Activated CD8-positive, alpha-beta memory T cell treated with anti-CD3 and anti-CD28 coated beads for 24 hours (primary cell): ENCODE measurements around the gene SMARCA5.
"Not testable (repeated sequence)": the region's sequence is repeated elsewhere in the genome, so short reads cannot be mapped to it uniquely, and the experiment has no call there.

Experiments used
- DNase-seq: peaks from one replicate; pipeline ENCODE4 v3.0.0-alpha.2; 2020

The SMARCA5 gene

DNA sequence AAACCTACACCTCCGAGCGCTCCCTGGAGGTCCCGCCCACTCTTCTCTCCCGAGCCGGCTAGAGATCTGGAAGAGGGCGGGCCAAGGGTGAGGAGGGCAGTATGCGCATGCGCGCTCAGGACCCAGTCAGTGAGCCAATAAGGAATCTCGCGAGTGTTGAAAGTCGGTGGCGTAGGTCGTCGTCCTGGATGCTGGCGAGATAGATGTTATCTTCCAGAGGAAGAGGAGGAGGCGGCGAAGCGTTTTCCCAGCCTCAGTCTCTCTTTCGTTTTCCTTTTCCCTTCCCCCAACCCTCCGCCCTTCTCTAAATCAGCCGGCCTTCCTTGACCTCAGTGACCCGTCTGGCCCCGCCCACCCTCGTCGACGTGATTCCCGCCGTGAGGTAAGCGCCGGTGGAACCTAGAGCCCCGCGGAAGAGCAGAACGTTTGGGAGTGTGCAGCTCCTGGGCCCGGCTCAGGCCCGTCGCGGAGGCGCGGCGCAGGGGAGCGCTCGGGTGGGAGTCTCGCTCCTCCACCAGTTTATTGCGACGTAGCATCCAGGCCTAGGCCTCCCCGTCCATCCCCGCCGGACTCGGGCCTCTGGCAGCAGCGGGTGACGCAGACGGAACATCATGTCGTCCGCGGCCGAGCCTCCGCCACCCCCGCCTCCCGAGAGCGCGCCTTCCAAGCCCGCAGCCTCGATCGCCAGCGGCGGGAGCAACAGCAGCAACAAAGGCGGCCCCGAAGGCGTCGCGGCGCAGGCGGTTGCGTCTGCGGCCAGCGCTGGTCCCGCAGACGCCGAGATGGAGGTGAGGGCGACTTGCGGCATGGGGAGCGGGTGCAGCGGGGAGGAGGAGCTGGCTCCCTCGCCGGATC lies at the start of gene SMARCA5:
Gene SMARCA5, plus strand, starts transcription at position 389 of the 855 bp plus-strand sequence. Its CDS starts 223 bp downstream, at position 612.
- DNase-seq, result peak; percentile 99

DNA sequence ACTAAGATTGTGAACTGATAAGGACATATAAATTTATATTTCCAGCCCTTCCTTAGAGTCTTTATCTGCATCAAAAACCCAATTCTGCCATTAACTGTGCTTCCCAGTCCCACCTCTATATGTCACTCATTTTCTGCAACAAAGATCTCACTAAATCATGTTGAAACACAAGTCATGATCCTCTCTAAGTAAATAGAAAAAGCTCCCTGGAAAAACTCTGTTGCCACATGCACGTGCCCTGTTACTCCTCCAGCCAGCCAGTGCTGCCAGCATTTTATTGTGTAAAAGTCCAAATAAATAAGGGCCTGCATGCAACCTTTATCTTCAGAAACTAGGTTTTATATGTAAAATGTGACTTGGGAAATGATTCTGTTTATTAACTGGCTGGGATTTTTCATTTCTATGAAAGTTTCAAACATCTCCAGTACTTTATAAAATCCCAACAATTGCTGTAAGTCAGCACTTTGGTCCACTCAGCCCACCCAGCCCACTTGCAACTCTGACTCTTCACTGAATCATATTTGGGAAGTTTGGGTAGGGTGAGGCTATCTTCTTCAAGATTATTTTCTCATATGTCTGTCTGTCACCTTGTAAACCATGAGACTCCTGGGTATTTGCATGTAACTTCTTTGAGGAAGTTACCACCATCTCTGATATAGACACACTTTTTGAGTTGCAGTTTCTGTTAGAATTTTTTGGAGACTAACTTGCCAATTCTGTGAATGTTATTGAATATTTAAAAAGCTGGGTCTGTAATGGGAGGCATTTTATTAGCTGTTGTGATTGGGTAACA lies 40.0 kb upstream of the SMARCA5 start:
- no peak for DNase-seq

DNA sequence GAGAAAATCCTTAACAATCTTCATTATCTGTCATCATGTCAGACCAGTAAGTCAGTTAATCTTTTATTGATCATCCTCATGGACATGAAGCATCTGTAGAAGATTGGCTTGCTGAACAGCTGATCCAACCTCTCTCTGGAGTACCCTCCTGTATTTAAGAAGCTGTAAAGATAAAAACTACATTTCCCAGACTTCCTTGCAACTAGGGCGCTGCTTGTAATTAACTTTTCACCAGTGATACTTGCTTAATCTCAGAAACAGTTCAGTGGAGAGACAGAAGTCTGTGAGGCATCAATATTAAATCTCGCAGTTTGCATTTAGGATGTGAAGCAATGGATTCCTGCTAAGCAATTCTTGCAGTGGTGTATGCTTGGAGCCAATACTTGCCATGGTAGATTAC lies 36.0 kb upstream of the SMARCA5 start:
- no peak for DNase-seq

DNA sequence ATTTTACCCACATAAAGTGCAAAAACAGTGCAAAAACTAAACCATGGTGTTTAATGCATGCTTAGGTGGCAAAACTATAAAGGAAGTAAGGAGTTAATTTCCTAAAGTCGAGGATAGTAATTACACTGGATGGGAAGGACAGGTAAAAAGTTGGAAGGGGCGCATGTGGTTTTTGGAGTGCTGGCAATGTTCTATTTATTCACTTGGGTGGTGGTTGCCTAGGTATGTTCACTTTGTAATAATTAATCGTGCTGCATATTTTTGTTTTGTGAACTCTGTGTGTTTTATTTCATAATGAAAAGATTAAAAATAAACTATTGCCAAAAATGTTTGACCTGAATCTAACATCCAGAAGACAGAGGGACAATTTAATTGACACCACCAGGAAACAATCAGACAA lies 32.1 kb upstream of the SMARCA5 start:
- no peak for DNase-seq

DNA sequence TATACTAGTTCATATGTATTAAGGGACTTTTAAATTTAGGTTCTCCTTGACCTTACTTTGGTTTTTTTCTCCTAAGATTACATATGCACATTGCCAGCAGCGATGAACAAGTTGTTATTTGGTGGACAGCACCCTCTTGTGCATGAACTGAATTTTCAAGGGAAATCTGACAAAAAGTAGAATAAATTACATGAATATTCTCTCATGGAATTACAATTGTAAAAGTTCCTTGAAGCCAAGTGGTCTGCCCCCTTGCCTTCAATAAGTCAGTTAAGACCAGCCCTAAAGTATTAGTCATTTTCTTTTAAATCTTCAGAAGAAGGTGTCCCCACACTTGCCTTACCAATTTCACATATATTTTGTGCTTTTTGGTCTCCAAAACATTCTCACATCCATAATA lies 30.7 kb upstream of the SMARCA5 start:
- DNase-seq, result no peak

GRCh38 chr4:143486314-143486713 lies 27.2 kb upstream of the SMARCA5 start:
- no peak for DNase-seq

- no peak for DNase-seq
Measured at GRCh38 chr4:143488687-143489086, 24.8 kb upstream of the SMARCA5 start.

- no peak for DNase-seq
Measured at GRCh38 chr4:143489106-143489505, 24.4 kb upstream of the SMARCA5 start.

- no peak for DNase-seq
Measured at GRCh38 chr4:143498021-143498420, 15.5 kb upstream of the SMARCA5 start.

- no peak for DNase-seq
Measured at GRCh38 chr4:143502231-143502630, 11.3 kb upstream of the SMARCA5 start.

- no peak for DNase-seq
Measured at GRCh38 chr4:143506031-143506430, 7.5 kb upstream of the SMARCA5 start.

DNA sequence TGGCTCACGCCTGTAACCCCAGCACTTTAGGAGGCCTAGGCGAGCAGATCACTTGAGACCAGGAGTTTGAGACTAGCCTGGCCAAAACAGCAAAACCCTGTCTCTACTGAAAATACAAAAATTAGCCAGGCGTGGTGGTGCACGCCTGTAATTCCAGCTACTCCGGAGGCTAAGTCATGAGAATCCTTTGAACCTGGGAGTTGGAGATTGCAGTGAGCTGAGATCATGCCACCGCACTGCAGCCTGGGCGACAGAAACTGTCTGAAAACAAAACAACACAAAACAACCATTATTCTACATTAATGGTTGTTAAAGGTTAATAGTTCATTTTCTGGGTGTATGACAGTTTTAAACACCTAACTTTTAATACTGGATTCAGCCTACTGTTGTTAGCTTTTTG lies 1.6 kb upstream of the SMARCA5 start:
- no peak for DNase-seq

DNA sequence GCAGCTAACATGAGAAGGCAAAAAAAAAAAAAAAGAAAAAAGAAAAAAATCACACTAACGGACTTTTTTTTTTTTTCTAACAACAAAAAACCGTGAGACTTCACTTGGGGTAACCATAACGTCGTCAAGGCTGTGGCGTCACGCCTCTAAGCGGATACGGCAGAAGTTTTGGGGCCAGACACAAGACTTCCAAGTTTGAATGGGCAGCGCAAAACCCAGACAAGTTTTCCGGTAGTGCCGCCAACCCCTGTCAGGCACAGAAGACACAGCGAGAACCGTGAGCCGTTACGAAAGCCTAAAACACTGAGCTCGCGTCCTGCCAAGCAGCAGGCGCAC lies 556 bp upstream of the SMARCA5 start:
- no peak for DNase-seq

DNA sequence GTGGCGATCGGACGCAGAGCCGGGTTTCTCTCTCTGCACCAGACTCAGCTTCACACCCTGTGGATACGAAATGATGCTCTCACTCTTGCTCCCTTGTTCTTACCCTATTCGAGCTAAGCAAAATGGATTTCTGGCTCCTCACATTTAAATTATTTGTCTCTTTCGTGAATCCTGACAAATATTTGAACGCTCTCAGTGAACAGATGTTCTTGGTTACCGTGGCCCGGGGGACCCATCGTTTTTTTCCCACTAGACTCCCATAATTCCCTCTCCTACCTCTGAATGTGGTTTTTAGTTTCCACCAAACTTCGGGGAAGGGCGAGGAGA lies 630 bp downstream of the SMARCA5 start:
- DNase-seq, result no peak

DNA sequence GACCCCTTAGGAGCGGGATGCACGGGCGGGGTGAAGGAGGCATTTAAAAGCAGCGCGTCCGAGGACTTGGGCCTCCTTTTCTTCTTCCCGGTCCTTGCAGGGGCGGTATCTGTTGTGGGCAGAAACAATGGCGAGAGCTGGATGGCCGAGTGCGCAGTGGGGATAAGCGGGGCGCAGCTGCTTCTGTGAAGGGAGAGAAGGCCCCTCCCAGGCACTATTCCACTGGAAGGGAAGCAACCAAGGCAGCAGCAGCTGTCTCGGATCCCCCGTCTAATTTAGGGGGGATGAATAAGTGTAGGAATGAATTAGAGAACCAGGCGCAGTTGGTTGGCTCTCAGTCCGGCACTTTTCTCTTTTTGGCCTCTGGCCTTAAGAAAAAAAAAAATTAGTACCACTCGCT lies 995 bp downstream of the SMARCA5 start:
- peak; percentile 63 for DNase-seq

- DNase-seq, result no peak
Measured at GRCh38 chr4:143514901-143515300, 1.4 kb downstream of the SMARCA5 start.

GRCh38 chr4:143515905-143516304 lies 2.4 kb downstream of the SMARCA5 start:
- no peak for DNase-seq

DNA sequence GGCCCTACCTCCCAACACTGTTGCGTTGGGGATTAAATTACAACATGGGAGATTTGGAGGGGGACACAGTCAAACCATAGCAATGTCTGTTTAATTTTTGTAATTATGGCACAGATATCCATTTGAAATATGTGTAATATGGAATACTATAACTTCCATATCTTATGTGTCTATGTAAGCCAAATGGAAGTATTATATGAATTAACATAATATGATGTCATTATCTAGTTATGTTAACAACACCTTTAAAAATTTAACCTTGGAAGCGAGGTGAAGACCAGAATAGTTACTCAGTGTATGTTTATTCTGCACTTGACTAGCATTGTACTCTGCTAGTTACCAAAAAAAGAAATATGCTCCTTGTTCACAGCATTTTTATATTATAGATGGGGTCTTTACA lies 4.3 kb downstream of the SMARCA5 start:
- DNase-seq, result no peak

- DNase-seq, result no peak
Measured at GRCh38 chr4:143524211-143524610, 10.7 kb downstream of the SMARCA5 start.

DNA sequence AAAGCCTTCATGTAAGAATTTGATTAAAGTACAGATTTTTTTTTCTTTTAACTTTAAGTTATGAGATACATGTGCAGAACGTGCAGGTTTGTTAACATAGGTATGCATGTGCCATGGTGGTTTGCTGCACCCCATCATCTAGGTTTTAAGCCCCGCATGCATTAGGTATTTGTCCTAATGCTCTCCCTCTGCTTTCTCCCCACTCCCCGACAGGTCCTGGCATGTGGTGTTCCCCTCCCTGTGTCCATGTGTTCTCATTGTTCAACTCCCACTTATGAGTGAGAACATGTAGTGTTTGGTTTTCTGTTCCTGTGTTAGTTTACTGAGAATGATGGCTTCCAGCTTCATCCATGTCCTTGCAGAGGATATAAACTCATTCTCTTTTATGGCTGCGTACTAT lies 14.5 kb downstream of the SMARCA5 start:
- DNase-seq, result not testable (repeated sequence)

DNA sequence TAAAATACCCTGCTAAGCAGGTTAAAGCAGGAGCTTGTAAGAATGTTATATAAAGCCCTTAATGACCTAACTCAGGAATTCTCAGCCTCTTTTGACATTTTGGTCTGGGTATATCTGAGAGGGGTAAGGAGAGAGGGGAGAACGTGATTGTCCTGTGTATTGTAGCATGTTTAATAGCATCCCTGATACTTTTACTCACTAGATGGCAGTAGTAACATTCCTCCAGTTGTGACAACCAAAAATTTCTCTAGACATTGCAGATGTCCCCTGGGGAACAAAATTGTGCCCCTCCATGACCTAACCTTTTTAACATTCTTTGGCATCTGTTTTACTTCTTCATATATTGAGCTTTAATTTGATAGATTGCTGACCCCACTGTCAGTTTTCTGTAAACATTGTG lies 17.9 kb downstream of the SMARCA5 start:
- no peak for DNase-seq

- no peak for DNase-seq
Measured at GRCh38 chr4:143531788-143532491, 18.4 kb downstream of the SMARCA5 start.

- no peak for DNase-seq
Measured at GRCh38 chr4:143538979-143539669, 25.6 kb downstream of the SMARCA5 start.
